GM19099 (cell line): ENCODE results near the gene UBA6.

ENCODE experiments used
- POLR2A ChIP-seq: IDR thresholded peaks from 3 replicates; pipeline ENCODE4 v1.6.1; 2011; ENCODE audit warnings: low read depth; ENCODE audit not compliant: insufficient read length; ENCODE audit errors: extremely low read depth

Gene UBA6

DNA sequence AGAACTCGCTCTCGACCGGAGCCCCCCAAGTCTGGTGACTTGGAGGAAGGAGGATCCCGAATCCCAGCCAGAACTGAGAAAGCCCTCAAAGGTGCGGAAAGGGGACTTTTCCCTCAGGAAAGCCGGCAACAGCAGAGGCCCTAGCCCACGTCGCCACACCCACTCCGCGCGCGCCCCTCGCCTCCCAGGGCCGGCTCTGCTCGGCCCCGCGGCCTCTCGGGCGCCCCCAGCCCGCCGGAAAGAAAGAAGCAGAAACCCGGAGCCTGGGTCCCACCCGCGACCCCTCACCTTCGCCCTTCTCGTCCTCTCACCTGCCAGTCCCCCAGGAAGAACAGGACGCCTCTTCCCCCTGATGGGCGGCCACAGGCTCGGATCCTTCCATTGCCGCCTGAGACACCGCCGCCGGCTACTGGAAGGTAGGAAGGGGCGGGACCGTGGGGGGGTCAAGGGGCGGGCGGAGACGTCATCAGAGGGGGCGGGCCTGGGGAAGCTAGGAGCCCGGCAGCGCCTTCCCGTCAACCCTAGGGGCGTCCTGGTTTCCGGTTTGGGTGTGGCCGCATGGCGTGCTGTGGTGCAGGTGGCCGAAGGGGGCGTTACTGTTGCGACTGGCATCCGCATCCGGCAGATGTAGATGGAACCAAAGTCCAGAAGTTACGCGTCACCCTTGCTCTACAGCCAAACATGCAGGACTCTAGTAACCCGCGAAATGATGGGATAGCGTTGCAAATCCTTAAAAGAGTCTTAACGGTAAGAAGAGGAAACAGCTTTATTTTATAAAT lies at the start of gene UBA6:
Gene UBA6 (minus strand): TSS at position 418 of the 779 bp plus-strand sequence. CDS start 36 bp downstream, at position 382.
- peak; percentile 91 for TF ChIP-seq POLR2A

DNA sequence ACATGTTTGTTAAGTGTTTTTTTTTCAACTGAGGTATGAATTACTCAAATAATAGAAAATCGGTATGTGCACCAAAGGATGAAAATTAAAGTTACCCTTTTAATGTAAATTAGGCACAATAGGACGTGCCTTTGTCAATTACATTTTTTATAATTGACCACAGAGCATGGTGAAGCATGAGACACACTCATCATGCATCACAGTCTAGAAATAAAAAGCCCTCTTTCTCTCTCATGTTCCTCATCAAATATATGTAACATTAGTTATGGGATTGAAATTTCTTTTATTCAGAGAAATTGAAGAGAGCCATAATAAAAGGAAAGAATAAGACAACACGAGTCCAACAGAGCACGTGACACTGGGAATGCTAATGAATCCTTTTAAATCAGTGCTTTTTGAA lies 49.7 kb upstream of the UBA6 start:
- no peak for TF ChIP-seq POLR2A

- no peak for TF ChIP-seq POLR2A
These were observed 48.3 kb upstream of the UBA6 start for GRCh38 chr4:67749286-67749685.

DNA sequence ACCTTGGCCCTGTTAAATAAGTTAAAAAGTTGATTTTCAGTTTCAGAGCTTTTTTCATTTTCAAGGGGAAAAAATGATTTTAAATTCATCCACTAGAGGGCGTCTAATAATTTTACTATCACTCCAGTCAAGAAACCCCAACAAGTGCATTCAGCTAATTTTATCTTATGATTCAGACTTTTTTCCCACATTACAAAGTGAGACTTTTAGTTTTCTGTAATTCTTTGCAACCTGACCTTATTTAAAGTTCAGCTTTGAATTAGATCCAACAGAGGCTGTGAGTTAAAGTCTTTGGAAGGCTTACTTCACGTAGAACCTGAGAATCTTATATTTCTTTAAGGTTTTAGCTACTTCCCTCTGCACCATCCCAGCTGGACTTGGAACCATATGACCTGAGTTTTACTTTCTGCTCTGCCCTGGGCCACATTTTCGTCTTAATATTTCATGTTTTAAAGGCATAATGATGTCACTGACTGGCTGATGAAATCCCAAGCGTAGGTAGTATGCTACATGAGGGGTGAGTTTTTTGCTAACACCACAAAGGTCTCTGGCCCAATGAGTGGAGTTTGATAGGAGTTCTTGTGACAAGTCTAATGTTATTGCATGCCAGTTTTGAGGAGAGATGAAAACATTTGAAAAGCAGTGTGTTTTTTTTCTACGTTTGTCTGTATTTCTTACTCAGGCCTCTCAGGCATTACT lies 46.0 kb upstream of the UBA6 start:
- TF ChIP-seq POLR2A, result no peak

GRCh38 chr4:67744561-67745283 lies 43.8 kb upstream of the UBA6 start:
- no peak for TF ChIP-seq POLR2A

DNA sequence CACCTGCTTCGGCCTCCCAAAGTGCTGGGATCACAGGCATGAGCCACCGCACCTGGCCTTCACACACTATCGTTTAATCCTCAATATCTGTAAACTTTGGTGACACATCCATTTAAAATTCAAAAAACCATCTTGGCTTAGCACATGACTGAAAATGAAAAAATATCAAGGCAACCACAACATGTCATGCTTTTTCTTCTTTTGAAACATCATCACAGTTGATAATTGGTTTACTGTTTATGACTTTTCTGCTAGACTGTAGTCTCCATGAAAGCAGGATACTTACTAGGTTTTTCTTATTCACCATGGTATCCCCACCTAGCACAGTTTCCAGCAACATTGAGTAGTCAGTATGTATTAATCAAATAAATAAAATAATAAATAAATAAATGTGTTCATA lies 42.2 kb upstream of the UBA6 start:
- TF ChIP-seq POLR2A, result no peak

DNA sequence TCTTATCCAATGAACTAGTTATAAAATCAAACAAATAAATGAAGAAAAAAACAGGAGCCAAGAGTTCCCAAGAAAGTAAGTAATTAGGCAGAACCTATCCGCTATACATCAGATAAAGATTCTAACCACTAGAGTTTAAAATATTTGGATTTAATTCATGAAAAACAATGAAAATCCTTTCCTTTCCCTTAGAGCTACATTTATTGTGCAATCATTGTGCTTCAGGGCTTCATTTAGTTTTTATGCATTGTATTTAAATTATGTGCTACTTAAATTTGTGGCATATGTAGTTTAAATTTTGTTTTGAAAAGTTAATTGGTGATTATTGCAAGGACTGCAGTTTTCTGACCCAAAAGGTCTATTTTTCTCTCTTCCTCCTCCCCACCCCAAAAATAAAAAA lies 35.3 kb upstream of the UBA6 start:
- no peak for TF ChIP-seq POLR2A

DNA sequence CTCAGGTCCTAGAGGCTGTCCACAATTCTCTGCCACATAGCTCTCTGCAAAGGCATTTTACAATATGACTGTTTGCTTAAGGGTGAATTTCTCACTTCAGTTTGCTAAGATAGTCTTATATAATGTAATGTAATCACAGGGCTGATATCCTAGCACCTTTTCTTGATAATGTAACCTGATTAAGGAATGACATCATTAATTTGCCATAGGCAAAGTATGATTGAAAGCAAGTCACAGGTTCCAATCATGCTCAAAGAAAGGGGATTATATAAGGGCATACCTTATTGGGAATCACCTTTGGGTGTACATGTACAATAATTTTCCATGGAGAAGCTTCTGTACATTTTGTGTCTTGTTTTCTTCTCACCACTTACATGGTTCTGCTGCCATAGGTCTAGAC lies 34.4 kb upstream of the UBA6 start:
- no peak for TF ChIP-seq POLR2A

DNA sequence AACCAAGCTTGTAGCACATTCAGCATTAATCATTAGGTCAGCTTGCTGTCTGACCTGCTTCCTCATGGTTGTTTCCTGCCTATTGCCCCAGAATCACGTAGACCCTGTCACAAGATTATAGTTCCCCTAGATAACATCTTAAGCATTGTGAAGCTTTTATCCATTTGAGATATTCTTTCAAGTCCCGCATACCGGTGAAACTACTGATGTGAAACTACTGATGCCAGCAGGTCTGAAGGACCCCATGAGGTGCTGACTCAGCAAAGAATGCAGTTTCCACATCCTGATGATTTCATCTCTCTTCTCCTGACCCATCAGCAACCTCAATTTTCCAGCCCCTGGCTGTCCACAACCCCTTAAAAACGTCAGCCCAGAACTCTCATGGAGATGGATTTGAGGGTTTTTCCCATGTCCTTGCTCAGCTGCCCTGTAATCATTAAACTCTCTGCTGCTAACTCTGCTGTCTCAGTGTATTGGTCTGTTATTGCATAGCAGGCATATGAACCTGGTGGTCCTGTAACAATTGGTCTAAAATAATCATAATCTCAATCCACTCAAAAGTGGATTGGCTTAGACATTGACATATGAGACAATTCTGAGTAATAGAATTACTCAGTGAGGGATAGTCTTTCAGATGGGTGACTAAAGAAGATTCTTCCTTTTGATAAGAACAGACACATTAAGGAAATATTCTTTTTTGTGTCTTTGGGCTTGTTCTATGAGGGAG lies 26.3 kb upstream of the UBA6 start:
- no peak for TF ChIP-seq POLR2A

- no peak for TF ChIP-seq POLR2A
These were observed 25.0 kb upstream of the UBA6 start for GRCh38 chr4:67725981-67726380.

GRCh38 chr4:67725132-67725531 lies 24.2 kb upstream of the UBA6 start:
- no peak for TF ChIP-seq POLR2A

DNA sequence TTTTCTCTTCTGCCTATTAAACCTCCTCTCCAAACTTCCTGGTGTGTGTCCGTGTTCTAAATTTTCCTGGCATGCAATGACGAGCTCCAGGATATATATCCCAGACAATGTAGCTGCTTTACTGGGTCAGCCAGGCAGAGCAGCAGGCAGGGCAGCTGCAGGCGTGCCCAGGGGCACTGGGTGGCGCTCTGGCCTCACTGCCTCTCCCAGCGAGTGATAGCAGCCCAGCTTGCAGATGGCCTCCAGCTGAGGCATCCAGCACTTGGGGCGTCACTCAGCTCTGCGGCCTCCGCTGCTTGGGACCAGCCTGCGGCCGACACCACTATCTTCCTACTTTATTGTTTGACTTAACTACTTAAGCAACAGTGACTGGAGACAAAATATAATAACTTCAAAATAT lies 23.0 kb upstream of the UBA6 start:
- TF ChIP-seq POLR2A, result no peak

DNA sequence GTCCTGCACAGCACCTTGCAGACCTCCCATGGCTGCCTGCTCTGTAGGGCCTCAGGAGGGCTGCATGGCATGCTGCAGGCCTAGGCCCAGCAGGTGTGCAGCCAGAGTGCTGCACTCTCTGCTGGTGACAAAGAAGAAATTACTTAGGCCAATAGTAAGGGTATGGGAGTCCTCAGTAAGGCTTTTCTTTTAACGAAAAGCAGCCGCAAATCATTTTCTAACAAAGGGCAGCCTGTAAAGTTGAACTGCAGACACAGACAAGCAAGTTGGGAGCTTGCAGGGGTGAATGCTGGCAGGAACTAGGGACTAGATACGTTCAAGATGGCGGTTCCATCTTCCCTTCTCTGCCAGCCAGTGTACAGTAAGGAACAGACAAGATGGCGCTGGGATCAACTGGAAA lies 22.4 kb upstream of the UBA6 start:
- no peak for TF ChIP-seq POLR2A

DNA sequence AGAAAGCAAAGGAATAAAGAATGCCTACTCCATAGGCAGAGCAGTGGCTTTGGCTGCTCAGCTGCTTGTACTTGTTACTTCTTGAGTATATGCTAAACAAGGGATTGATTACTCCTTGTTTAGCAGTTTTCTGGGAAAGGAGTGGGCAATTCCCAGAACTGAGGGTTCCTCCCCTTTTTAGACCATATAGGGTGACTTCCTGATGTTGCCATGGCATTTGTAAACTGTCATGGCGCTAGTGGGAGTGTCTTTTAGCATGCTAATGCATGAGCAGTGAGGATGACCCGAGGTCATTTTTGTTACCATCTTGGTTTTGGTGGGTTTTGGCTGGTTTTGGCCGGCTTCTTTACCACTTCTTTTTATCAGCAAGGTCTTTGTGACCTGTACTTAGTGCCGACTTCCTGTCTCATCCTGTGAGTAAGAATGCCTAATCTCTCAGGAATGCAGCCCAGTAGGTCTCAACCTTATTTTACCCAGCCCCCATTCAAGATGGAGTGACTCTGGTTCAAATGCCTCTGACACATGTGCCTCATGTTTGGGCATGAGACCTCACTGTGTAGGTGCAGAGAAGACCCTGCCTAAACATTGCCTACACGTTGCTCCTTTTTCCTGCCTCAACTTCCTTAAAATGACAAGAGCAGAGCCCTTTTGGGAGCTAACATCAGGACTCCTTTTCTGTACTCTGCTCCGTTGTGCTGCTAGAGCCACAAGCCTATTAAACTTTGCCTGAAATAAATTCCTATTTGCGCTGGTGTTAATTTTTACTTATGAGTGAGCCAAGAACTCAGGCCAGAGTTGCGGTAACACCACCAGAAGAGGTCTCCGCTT lies 21.0 kb upstream of the UBA6 start:
- TF ChIP-seq POLR2A, result no peak
